Spinal cord (tissue), 10 donors: Measurements from ENCODE around the gene MAP1S. TPM values are rescaled to one million over a fixed set of nuclear protein-coding genes. Genes with fewer than 3 reads are reported as not detected.
A peak's percentile ranks its signal among the peaks of the same experiment; 100 is the strongest.

Experiments
- DNase-seq, 6 donors: peaks; one replicate each; pipeline versions ENCODE4 v3.0.0 to v3.0.0-alpha.2; 2013 to 2015; ENCODE audit warnings: low spot score in 6 of 6, low read depth in 4 of 6
- H3K27ac ChIP-seq: one replicate; pipeline ENCODE4 v1.5.1; 2013; ENCODE audit warnings: low read depth, low read length, control low read depth
- H3K27me3 ChIP-seq: one replicate; pipeline ENCODE4 v1.6.1; 2013; ENCODE audit warnings: low read length; ENCODE audit not compliant: control insufficient read depth, insufficient read depth
- H3K36me3 ChIP-seq: one replicate; pipeline ENCODE4 v1.6.1; 2013; ENCODE audit warnings: low read length; ENCODE audit not compliant: control insufficient read depth, insufficient read depth
- H3K4me1 ChIP-seq: one replicate; pipeline ENCODE4 v1.6.1; 2013; ENCODE audit warnings: low read length; ENCODE audit not compliant: control insufficient read depth, insufficient read depth
- H3K4me3 ChIP-seq: one replicate; pipeline ENCODE4 v1.5.1; 2013; ENCODE audit warnings: low read depth, low read length, control low read depth
- H3K9me3 ChIP-seq: one replicate; pipeline ENCODE4 v1.6.1; 2013; ENCODE audit warnings: low read length; ENCODE audit not compliant: control insufficient read depth, insufficient read depth
- WGBS: methylation state at CpG from one replicate; pipeline ENCODE4 v1.1.5; 2013; ENCODE audit warnings: missing lambda C conversion rate; ENCODE audit not compliant: insufficient coverage; 5-methylcytosine and 5-hydroxymethylcytosine counted together
- polyA plus RNA-seq, 2 donors: library from polyadenylated mRNA; unstranded; fragments of 120-200 nt; gene quantifications; one replicate each; pipeline ENCODE4 v1.2.1, GENCODE V29; 2013; ENCODE audit not compliant: insufficient read length in 2 of 2
- total RNA-seq, 2 donors: library from RNA; depleted of rRNA in 1 of 2; stranded (reverse); fragments of 120-200 nt in 1 of 2; fragments of >200 nt in 1 of 2; gene quantifications; one replicate each; pipeline versions ENCODE4 v1.2.3 to v1.2.4, GENCODE V29; 2013 to 2014
- donor health status: healthy.

MAP1S gene
- total and polyA plus RNA-seq, 4 donors = 16.6 to 64.4 (median 43.5) TPM

- no peaks in the 10 kb centered on the region for H3K27me3 ChIP-seq
- no peak overlapping the region for H3K4me3 ChIP-seq
- H3K27ac ChIP-seq = no peak overlapping the region
- H3K9me3 ChIP-seq = no peaks in the 10 kb centered on the region
- DNase-seq = peak in 2 of 6 donors; percentile 16 to 43
- H3K4me1 ChIP-seq = peaks cover 18% of the 10 kb centered on the region
- no peaks in the 10 kb centered on the region for H3K36me3 ChIP-seq
- 5% methylated on average over 37 of the region's 38 CpGs for WGBS
These were observed 39.0 kb upstream of the MAP1S start for GRCh38 chr19:17680230-17680722.

- no peak overlapping the region for H3K4me3 ChIP-seq
- H3K27me3 ChIP-seq = peaks cover 3% of the 10 kb centered on the region
- H3K36me3 ChIP-seq = no peaks in the 10 kb centered on the region
- 34% methylated on average over 11 of the region's 25 CpGs for WGBS
- peaks cover 27% of the 10 kb centered on the region for H3K4me1 ChIP-seq
- H3K9me3 ChIP-seq = no peaks in the 10 kb centered on the region
- peak in 1 of 6 donors; percentile 37 for DNase-seq
- H3K27ac ChIP-seq = no peak overlapping the region
These were observed 37.7 kb upstream of the MAP1S start for GRCh38 chr19:17681505-17682125.

- Histone ChIP-seq H3K36me3 (no peaks in the 10 kb centered on the region), H3K4me1 (peaks cover 33% of the 10 kb centered on the region), H3K9me3 (no peaks in the 10 kb centered on the region), H3K27me3 (peaks cover 4% of the 10 kb centered on the region), H3K4me3 (no peak overlapping the region), H3K27ac (no peak overlapping the region)
- no peak for DNase-seq
- 71% methylated on average over 5 of the region's 5 CpGs for WGBS
These were observed 37.0 kb upstream of the MAP1S start for GRCh38 chr19:17682273-17682672.

- H3K4me3 ChIP-seq = no peak overlapping the region
- no peak for DNase-seq
- no peaks in the 10 kb centered on the region for H3K36me3 ChIP-seq
- H3K27me3 ChIP-seq = peaks cover 5% of the 10 kb centered on the region
- WGBS = 100% methylated on average over 2 of the region's 4 CpGs
- H3K4me1 ChIP-seq = peaks cover 41% of the 10 kb centered on the region
- no peak overlapping the region for H3K27ac ChIP-seq
- no peaks in the 10 kb centered on the region for H3K9me3 ChIP-seq
These were observed 36.2 kb upstream of the MAP1S start for GRCh38 chr19:17683078-17683477.

- no peak for DNase-seq
- H3K27me3 ChIP-seq = peaks cover 5% of the 10 kb centered on the region
- no peaks in the 10 kb centered on the region for H3K9me3 ChIP-seq
- WGBS = 96% methylated on average over 3 of the region's 4 CpGs
- no peak overlapping the region for H3K4me3 ChIP-seq
- no peak overlapping the region for H3K27ac ChIP-seq
- peaks cover 51% of the 10 kb centered on the region for H3K4me1 ChIP-seq
- no peaks in the 10 kb centered on the region for H3K36me3 ChIP-seq
These were observed 35.0 kb upstream of the MAP1S start for GRCh38 chr19:17684256-17684655.

- Histone ChIP-seq H3K36me3 (no peaks in the 10 kb centered on the region), H3K27ac (no peak overlapping the region), H3K9me3 (no peaks in the 10 kb centered on the region), H3K27me3 (peaks cover 5% of the 10 kb centered on the region), H3K4me1 (peaks cover 39% of the 10 kb centered on the region), H3K4me3 (no peak overlapping the region)
- no peak for DNase-seq
- WGBS = 72% methylated on average over 10 of the region's 15 CpGs
These were observed 33.7 kb upstream of the MAP1S start for GRCh38 chr19:17685451-17686022.

- Histone ChIP-seq H3K27me3 (peaks cover 5% of the 10 kb centered on the region), H3K4me1 (peaks cover 38% of the 10 kb centered on the region), H3K36me3 (no peaks in the 10 kb centered on the region), H3K9me3 (no peaks in the 10 kb centered on the region), H3K27ac (no peak overlapping the region), H3K4me3 (peak overlapping the region; percentile 45)
- DNase-seq = no peak
- WGBS = 4% methylated on average over 7 of the region's 12 CpGs
These were observed 33.2 kb upstream of the MAP1S start for GRCh38 chr19:17686023-17686521.

GRCh38 chr19:17686592-17687024 lies 32.7 kb upstream of the MAP1S start:
- Histone ChIP-seq H3K27ac (no peak overlapping the region), H3K4me3 (peak overlapping the region; percentile 45), H3K27me3 (peaks cover 5% of the 10 kb centered on the region), H3K4me1 (peaks cover 34% of the 10 kb centered on the region), H3K36me3 (no peaks in the 10 kb centered on the region), H3K9me3 (no peaks in the 10 kb centered on the region)
- WGBS = 0% methylated on average over 11 of the region's 28 CpGs
- DNase-seq = peak in 2 of 6 donors; percentile 56 to 69

- Histone ChIP-seq H3K27me3 (peaks cover 5% of the 10 kb centered on the region), H3K4me3 (peak overlapping the region; percentile 45), H3K27ac (no peak overlapping the region), H3K4me1 (peaks cover 33% of the 10 kb centered on the region), H3K36me3 (no peaks in the 10 kb centered on the region), H3K9me3 (no peaks in the 10 kb centered on the region)
- peak in 1 of 6 donors; percentile 26 for DNase-seq
- 0% methylated on average over 16 of the region's 24 CpGs for WGBS
These were observed 32.0 kb upstream of the MAP1S start for GRCh38 chr19:17687141-17687856.
